Omental fat pad (tissue), 4 donors: ENCODE results near the gene TMEM44. TPM values are rescaled to one million over a fixed set of nuclear protein-coding genes. Genes with fewer than 3 reads are reported as not detected.

Experiments
- ATAC-seq: fragments of 150-250 bp; one replicate; pipeline ENCODE4 v1.9.1; 2016; ENCODE audit warnings: mild to moderate bottlenecking, moderate library complexity; ENCODE audit not compliant: low FRiP score
- DNase-seq: peaks from one replicate; pipeline ENCODE4 v3.0.0-alpha.2; 2019; ENCODE audit warnings: low spot score
- total RNA-seq, 4 donors: library from RNA; depleted of rRNA; stranded (reverse); fragments of >200 nt; gene quantifications; one replicate each; pipeline ENCODE4 v1.1.0, GENCODE V29; 2016
- TF ChIP-seq, protein P1 (sequence below), 3 donors: fragments of 450-650 bp; IDR thresholded peaks; one replicate each; pipeline ENCODE4 v1.5.1; 2016 to 2017; ENCODE audit warnings: antibody characterized with exemption in 3 of 3, mild to moderate bottlenecking in 3 of 3, moderate library complexity in 2 of 3

The TMEM44 gene
- total RNA-seq, 4 donors from 2014 or later = 3.3 to 26.8 (median 7.5) TPM

DNA sequence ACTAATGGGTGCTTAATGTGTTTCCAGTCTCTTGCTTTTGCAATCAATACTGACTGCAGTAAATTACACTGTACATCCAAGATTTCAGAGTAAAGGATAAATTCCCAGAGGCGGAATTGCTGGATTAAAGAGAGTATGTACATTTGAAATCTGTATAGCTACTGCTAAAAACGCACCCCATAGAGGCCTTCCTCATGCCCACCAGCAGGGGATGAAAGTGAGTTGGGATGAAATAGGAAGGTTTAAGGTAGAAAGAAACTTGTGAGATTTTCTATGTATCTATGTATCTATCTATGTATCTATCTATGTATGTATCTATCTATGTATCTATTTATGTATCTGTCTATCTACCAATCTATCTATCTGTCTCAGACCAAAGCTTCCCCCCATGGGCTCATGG, 28.4 kb downstream of the TMEM44 start:
- no peak for DNase-seq
- TF ChIP-seq, protein P1, sequence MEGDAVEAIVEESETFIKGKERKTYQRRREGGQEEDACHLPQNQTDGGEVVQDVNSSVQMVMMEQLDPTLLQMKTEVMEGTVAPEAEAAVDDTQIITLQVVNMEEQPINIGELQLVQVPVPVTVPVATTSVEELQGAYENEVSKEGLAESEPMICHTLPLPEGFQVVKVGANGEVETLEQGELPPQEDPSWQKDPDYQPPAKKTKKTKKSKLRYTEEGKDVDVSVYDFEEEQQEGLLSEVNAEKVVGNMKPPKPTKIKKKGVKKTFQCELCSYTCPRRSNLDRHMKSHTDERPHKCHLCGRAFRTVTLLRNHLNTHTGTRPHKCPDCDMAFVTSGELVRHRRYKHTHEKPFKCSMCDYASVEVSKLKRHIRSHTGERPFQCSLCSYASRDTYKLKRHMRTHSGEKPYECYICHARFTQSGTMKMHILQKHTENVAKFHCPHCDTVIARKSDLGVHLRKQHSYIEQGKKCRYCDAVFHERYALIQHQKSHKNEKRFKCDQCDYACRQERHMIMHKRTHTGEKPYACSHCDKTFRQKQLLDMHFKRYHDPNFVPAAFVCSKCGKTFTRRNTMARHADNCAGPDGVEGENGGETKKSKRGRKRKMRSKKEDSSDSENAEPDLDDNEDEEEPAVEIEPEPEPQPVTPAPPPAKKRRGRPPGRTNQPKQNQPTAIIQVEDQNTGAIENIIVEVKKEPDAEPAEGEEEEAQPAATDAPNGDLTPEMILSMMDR (IDR thresholded peaks at IDR 0.05) = no peak
- ATAC-seq = no peak

DNA sequence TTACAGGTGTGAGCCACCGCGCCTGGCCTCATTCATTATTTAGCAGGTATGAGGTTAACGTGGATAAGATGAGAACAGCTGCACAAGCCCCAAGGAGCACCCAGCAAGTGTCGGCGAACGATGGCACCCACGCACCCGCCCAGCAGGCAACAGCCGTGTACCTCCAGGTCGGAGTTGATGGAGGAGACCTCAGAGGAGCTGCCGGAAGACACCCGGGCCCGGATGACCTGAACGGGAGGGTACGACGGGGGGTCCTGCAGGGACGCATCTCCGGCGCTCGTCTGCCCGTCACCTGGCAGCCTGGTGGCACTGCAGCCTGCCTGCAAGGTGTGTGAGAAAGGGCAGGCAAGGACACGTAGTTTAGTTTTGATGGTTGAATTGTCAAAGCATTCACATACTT, 29.1 kb downstream of the TMEM44 start:
- ATAC-seq (no peak), DNase-seq (no peak)

DNA sequence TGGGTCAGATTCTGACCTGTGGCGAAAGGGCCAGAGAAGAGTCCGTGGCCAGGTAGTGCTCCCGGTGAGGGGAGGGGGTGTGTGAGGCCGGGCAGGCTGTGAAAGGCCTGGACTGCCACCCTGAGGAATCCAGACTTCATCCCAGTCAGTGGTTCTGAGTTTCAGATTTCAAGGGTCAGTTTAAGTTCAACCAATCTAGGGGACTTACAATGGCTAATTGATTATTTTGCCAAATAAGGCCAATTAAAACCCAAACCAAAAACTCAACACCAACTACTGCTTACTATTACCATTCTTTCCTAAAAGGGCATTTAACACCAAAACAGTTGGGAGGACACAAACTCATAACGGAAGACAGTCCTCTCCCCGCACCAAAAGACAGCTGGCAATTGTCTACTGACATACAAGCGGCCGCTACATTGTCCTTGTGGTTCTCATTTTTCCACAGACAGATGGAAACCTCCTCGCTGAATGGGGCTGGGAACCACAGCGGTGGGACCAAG, 30.5 kb downstream of the TMEM44 start:
- no peak for DNase-seq
- TF ChIP-seq, protein P1 (IDR thresholded peaks at IDR 0.05) = no peak
- ATAC-seq = no peak

More for the DNA sequence above, 29.1 kb downstream of the TMEM44 start:
- TF ChIP-seq, protein P1 (IDR thresholded peaks at IDR 0.05) = no peak

DNA sequence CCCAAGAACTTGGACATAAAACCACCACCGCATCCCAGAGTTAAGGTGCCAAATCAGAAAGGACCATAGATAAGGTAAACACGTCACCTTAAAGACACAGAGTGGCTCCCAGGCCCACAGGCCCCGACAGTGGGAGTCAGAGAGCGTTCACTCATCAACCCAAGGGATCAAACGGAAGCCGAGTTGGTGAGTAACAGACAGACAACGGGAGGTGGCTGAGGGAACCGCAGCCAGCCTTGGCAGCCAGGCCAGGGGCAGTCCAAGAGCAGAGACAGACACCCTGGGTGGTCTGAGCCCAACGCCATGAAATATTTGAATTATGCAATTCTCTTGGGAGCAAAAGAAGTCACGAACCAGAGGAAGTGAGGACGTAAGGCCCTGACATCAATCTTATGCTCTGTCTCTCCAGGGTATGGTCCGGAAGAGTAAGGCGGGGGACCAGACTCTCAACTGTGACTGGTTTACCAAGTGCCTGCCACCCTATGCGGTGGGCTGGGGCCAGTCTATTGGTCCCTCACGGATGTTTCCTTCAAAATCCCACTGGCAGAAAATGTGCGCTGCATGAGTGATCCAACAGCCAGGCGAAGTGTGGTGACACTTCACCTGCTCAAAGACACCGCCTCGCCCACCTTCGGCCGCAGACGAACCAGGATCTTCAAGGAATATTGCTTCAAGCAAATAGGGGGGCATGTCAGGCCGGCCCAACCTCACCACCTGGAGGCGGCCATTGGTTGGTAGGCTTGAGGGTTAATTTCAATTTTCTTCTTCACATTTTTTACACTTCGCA, 34.3 kb downstream of the TMEM44 start:
- TF ChIP-seq, protein P1 (IDR thresholded peaks at IDR 0.05) = no peak
- DNase-seq (no peak), ATAC-seq (no peak)

DNA sequence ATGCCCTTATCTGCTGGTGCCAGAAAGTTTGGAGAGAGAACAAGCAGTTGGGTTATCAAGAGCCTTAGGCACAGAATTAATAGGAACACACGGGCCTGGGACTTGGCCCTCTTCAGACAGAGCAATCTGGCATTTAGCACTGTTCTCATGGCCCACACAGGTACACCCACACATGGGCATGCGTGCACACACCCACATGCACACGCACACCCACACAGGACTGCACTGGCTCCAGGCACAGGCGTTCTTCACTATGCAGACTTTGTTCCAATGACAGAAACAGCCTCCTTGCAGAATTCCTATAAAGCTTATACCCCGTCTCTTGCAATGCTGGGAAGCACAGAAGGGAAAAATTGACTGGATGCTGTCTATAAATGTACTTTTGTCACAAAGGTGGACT, 36.3 kb downstream of the TMEM44 start:
- ATAC-seq = no peak

DNA sequence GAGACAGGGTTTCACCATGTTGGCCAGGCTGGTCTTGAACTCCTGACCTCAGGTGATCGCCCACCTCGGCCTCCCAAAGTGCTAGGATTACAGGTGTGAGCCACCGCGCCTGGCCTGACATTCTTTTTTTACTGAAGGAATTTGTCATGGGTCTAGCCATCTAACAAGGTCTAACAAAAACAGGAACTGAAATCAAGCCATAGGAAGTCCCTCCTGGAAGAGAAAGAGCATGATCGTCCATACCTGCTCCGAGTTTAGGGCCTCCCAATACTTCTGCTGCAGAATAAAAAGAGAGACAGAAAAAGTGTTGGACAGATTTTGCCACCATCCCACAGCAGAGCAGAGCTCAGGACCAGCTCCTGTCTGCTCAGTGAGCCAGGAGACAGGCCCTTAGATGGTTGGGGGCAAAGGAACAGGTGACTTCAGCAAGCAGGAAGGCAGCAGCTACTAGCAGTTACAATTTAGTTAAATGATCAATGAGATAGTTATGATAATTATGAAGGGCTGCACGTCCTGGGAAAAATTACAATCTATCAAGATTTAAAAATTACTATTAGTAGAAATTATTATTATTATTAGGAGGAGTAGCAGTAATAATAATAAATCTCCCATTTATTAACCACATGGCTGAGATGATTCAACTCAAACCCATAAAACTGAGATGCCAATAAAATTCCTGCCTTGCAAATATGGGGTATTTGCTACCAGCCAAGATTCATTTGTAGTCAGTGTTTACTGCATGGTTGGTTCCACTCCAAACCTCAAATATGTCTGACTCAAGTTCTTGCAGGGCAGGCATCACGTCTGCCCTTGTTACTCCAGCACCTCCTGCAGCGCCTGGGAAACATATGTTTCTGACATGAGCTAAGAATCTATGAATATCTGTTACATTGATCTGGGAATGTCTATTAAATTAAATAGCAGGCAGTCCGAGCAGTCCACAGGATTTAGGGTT, 40.1 kb downstream of the TMEM44 start:
- TF ChIP-seq, protein P1 (IDR thresholded peaks at IDR 0.05) = no peak
- ATAC-seq = peak; percentile 52
- no peak for DNase-seq

More for the DNA sequence above, 36.3 kb downstream of the TMEM44 start:
- TF ChIP-seq, protein P1 (IDR thresholded peaks at IDR 0.05) = no peak
- no peak for DNase-seq
